Glutamatergic neuron (in vitro differentiated cells): ENCODE data around the gene BABAM2. TPM values are rescaled to one million over a fixed set of nuclear protein-coding genes. Genes with fewer than 3 reads are reported as not detected.

Experiments used
- DNase-seq: peaks from one replicate; pipeline ENCODE4 v3.0.0; 2022
- H3K27ac Mint-ChIP-seq: one replicate; pipeline ENCODE4 v1.8.0; 2020; ENCODE audit warnings: mild to moderate bottlenecking, mixed read lengths, inconsistent platforms; ENCODE audit not compliant: unreplicated experiment
- H3K27me3 Mint-ChIP-seq: one replicate; pipeline ENCODE4 v1.8.0; 2020; ENCODE audit warnings: mild to moderate bottlenecking, moderate library complexity, mixed read lengths, inconsistent platforms; ENCODE audit not compliant: unreplicated experiment
- H3K36me3 Mint-ChIP-seq: one replicate; pipeline ENCODE4 v1.8.0; 2020; ENCODE audit warnings: mild to moderate bottlenecking, mixed read lengths, inconsistent platforms; ENCODE audit not compliant: unreplicated experiment
- H3K4me1 Mint-ChIP-seq: one replicate; pipeline ENCODE4 v1.8.0; 2020; ENCODE audit warnings: mild to moderate bottlenecking, low read depth, mixed read lengths, inconsistent platforms; ENCODE audit not compliant: unreplicated experiment
- H3K4me3 Mint-ChIP-seq: one replicate; pipeline ENCODE4 v1.8.0; 2020; ENCODE audit warnings: mild to moderate bottlenecking, mixed read lengths, inconsistent platforms; ENCODE audit not compliant: unreplicated experiment
- H3K9me3 Mint-ChIP-seq: one replicate; pipeline ENCODE4 v1.8.0; 2020; ENCODE audit warnings: mild to moderate bottlenecking, moderate library complexity, mixed read lengths, inconsistent platforms; ENCODE audit not compliant: unreplicated experiment
- CTCF ChIP-seq: fragments of 200-600 bp; sonication (generic); IDR thresholded peaks from one replicate; pipeline ENCODE4 v1.5.0; 2021; ENCODE audit not compliant: partially characterized antibody, unreplicated experiment
- total RNA-seq: library from RNA; stranded (reverse); fragmentation: NEBNext Ultra II Directional; extraction: Animal tissue kit (Norgen Biotek cat#: 25700); gene quantifications from one replicate; pipeline ENCODE4 v1.2.1, GENCODE V29; 2021; ENCODE audit not compliant: unreplicated experiment

BABAM2 gene
- total RNA-seq, 1 donor from 2014 or later: 29.9 TPM

- peaks cover 2% of the 10 kb centered on the region for H3K9me3 Mint-ChIP-seq
- DNase-seq: no peak
- H3K4me3 Mint-ChIP-seq: no peak overlapping the region
- peaks cover 1% of the 10 kb centered on the region for H3K27me3 Mint-ChIP-seq
- no peak for TF ChIP-seq CTCF
- no peak overlapping the region for H3K27ac Mint-ChIP-seq
- peaks cover 2% of the 10 kb centered on the region for H3K4me1 Mint-ChIP-seq
- no peaks in the 10 kb centered on the region for H3K36me3 Mint-ChIP-seq
Measured at GRCh38 chr2:28094739-28095138, 204.2 kb downstream of the BABAM2 start.

- peaks cover 2% of the 10 kb centered on the region for H3K9me3 Mint-ChIP-seq
- H3K27ac Mint-ChIP-seq: no peak overlapping the region
- H3K27me3 Mint-ChIP-seq: peaks cover 1% of the 10 kb centered on the region
- peaks cover 2% of the 10 kb centered on the region for H3K4me1 Mint-ChIP-seq
- no peak overlapping the region for H3K4me3 Mint-ChIP-seq
- no peak for TF ChIP-seq CTCF
- no peak for DNase-seq
- no peaks in the 10 kb centered on the region for H3K36me3 Mint-ChIP-seq
Measured at GRCh38 chr2:28095622-28096021, 205.1 kb downstream of the BABAM2 start.

GRCh38 chr2:28096421-28096820 lies 205.9 kb downstream of the BABAM2 start:
- Mint-ChIP-seq H3K4me1 (peaks cover 2% of the 10 kb centered on the region), H3K36me3 (no peaks in the 10 kb centered on the region), H3K27me3 (peaks cover 1% of the 10 kb centered on the region), H3K27ac (no peak overlapping the region), H3K4me3 (no peak overlapping the region), H3K9me3 (peaks cover 2% of the 10 kb centered on the region)
- no peak for DNase-seq
- no peak for TF ChIP-seq CTCF

GRCh38 chr2:28098501-28099225 lies 208.1 kb downstream of the BABAM2 start:
- no peak for TF ChIP-seq CTCF
- Mint-ChIP-seq H3K36me3 (no peaks in the 10 kb centered on the region), H3K27ac (no peak overlapping the region), H3K4me3 (no peak overlapping the region), H3K4me1 (peaks cover 7% of the 10 kb centered on the region), H3K27me3 (peaks cover 1% of the 10 kb centered on the region), H3K9me3 (peaks cover 2% of the 10 kb centered on the region)
- DNase-seq: no peak

GRCh38 chr2:28101123-28101522 lies 210.6 kb downstream of the BABAM2 start:
- Mint-ChIP-seq H3K4me1 (peaks cover 7% of the 10 kb centered on the region), H3K4me3 (no peak overlapping the region), H3K27ac (no peak overlapping the region), H3K9me3 (peaks cover 2% of the 10 kb centered on the region), H3K27me3 (peaks cover 1% of the 10 kb centered on the region), H3K36me3 (no peaks in the 10 kb centered on the region)
- DNase-seq: no peak
- no peak for TF ChIP-seq CTCF
